NCI-H1417 (cell line): Measurements from ENCODE around the gene SHTN1.

Experiments
- DNase-seq, 3 experiments: peaks; one replicate each; lab custom pipeline; 2025; lab: John Stamatoyannopoulos, UW

The SHTN1 gene, protein sequence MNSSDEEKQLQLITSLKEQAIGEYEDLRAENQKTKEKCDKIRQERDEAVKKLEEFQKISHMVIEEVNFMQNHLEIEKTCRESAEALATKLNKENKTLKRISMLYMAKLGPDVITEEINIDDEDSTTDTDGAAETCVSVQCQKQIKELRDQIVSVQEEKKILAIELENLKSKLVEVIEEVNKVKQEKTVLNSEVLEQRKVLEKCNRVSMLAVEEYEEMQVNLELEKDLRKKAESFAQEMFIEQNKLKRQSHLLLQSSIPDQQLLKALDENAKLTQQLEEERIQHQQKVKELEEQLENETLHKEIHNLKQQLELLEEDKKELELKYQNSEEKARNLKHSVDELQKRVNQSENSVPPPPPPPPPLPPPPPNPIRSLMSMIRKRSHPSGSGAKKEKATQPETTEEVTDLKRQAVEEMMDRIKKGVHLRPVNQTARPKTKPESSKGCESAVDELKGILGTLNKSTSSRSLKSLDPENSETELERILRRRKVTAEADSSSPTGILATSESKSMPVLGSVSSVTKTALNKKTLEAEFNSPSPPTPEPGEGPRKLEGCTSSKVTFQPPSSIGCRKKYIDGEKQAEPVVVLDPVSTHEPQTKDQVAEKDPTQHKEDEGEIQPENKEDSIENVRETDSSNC

GRCh38 chr10:117005026-117005526 is at the start of gene SHTN1:
TSS of gene SHTN1 (minus strand) at chr10:117005187. CDS start at chr10:117005079, 108 bp downstream.
- peak; percentile 65 to 93 (median 87) for DNase-seq

DNA sequence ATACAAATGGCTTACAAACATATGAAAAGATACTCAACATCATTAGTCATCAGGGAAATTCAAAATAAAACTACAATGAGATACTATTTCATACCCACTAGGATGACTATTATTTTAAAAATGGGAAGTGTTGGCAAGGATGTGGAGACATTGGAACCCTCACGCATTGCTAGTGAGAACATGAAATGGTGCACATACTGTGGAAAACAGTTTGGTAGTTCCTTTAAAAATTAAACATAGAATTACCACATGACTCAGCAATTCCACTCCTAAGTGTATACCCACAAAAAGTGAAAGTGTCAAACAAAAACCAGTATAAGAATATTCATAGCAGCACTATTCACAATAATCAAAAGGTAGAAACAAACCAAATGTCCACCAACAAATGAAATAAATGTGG is 48.5 kb upstream of the SHTN1 start:
- no peak for DNase-seq

GRCh38 chr10:117047947-117048346 is 43.0 kb upstream of the SHTN1 start:
- DNase-seq = peak in 1 of 3 experiments; percentile 57

- no peak for DNase-seq
Observed at GRCh38 chr10:117016266-117016665, 11.3 kb upstream of the SHTN1 start.

DNA sequence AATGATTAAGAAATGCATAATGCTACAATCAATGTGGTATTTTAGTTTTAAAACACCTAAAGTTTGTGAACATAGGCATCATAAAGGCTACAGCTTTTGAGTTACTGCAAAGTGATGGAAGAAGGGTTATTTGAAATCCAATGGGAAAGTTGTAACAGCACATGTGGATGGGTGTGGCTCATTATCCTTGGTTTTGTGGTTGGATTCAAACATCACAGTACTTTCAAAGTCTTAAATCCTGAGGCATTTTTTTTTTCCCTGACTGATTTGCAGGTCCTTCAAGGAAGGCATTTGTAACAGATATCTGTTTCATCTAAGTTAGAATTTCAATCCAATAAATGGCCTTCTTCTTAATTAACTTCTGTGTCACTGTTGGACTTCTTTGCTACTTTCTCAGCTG is 9.8 kb upstream of the SHTN1 start:
- DNase-seq = no peak

DNA sequence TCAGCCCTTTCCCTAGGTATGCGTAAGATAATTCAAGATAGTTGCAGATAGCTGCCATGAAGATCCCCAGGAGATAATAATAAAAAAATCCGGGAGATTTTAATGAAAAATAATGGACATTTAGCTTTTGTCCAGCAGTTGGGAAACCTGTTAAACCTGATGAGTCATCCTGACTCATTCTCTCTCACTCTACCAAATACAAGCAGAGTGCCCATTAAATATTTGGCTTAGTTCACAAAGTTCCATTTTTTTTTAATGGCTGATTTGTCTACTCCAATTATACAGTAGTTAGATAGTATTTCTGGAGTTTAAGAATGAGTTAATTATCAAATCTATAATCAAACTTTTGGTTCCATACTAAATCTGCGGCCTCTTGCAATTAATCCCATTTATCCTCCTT is 2.1 kb upstream of the SHTN1 start:
- peak in 1 of 3 experiments; percentile 18 for DNase-seq

- DNase-seq = peak; percentile 29 to 87 (median 87)
Observed at GRCh38 chr10:117005527-117006055, 604 bp upstream of the SHTN1 start.

GRCh38 chr10:117004227-117005025 is 561 bp downstream of the SHTN1 start:
- peak in 2 of 3 experiments; percentile 15 to 86 for DNase-seq

GRCh38 chr10:117003336-117003735 is 1.7 kb downstream of the SHTN1 start:
- no peak for DNase-seq

DNA sequence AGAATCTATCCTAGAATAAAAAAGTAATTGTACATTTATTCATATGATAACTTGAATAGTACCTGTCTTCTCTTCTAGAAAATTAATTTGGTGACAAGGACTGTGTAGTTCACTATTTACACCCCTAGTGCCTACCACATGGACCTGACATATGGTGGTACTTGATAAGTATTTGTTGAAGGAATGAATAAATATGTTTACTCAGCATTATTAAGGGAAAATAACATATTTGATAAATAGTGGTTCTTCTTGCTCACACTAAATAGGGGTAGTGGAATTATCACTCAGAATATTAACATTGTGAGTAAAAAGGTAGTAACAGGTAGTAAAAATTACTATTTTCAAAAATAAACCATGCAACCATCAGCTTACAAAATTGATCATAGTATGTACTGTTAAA is 2.8 kb downstream of the SHTN1 start:
- DNase-seq = no peak

DNA sequence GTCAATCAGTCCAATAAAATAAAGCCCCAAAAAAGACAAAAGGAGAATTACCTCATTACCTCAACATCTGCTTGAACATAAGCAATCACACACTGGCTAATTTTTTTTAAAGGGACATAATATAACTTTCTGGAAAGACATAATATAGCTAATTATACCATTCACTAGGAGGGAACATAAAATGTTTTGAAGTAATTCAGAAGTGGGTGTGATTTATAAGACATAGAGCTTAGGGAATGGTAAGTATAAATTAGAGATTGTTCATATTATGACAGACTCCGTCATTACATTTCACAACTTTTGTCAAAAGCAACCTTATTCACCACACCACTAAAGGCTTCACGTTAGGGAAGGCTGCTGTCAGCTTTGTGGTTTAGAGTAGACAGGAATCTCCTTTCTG is 3.8 kb downstream of the SHTN1 start:
- peak in 1 of 3 experiments; percentile 36 for DNase-seq

DNA sequence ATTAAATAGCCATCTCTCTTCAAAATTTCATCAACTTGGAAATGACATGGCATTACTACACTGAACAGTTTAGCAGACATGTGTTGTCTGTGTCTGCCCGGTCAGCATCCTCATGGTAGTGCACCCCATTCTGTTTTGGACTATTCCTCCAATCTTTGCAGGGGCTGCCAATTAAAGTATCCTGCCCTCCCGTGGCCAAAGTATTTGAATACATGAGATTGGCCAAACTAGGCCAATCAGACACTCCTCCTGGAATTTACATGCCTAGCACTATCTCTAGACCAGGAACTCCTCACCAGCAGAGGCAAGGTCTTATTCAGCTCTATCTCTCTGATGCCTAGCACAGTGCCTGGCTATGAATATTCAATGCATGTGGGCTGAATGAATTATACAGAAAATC is 4.4 kb downstream of the SHTN1 start:
- DNase-seq = no peak

- no peak for DNase-seq
Observed at GRCh38 chr10:116998172-116998571, 6.8 kb downstream of the SHTN1 start.

- no peak for DNase-seq
Observed at GRCh38 chr10:116997015-116997414, 8.0 kb downstream of the SHTN1 start.

DNA sequence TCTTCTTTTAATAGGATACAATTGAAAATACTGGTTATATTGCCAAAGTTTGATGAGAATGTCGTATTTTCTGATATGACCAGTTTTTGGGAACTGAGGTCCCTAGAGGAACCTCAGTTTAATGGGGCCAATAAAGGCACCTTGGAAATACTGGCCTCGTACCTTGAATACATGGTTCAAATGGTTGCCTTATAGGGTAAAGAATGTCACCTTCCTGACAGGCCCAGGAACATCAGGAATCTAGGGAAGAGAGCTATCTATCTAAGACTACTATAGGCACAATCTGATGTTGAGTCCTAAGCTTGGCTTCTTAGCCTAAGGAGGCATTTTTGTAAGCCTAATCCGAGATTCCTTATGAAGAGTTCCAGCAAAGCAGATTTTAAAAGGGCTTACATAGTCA is 9.3 kb downstream of the SHTN1 start:
- DNase-seq = no peak

- DNase-seq = no peak
Observed at GRCh38 chr10:116994113-116994890, 10.7 kb downstream of the SHTN1 start.

- no peak for DNase-seq
Observed at GRCh38 chr10:116993610-116994009, 11.4 kb downstream of the SHTN1 start.

DNA sequence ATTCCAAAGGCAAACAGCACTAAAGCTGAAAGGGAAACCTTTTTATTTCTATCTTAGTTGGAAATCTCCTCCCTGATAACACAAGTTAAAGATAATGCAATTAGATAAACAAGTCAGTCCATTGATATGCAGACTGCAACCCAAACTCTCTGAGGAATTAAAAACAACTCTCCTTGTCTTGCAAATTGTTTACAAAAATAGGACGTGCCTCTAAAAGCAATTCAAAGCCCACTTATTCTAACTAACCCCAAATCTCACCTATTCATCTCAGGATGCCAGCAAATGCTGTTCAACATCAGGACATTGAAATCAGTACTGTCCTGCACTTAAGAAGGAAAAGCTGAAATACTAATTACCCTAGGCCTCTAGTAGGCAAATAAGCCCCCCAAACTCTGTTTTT is 12.8 kb downstream of the SHTN1 start:
- DNase-seq = no peak

- DNase-seq = no peak
Observed at GRCh38 chr10:116990276-116990800, 14.6 kb downstream of the SHTN1 start.

- no peak for DNase-seq
Observed at GRCh38 chr10:116989439-116989838, 15.5 kb downstream of the SHTN1 start.

GRCh38 chr10:116988311-116988710 is 16.7 kb downstream of the SHTN1 start:
- no peak for DNase-seq
